Measurements from ENCODE around the gene PROCA1. TPM values are rescaled to one million over a fixed set of nuclear protein-coding genes. Genes with fewer than 3 reads are reported as not detected.

Gene PROCA1
- total RNA-seq, 2 experiments from 2014 or later, result 4.0 to 4.5 TPM

DNA sequence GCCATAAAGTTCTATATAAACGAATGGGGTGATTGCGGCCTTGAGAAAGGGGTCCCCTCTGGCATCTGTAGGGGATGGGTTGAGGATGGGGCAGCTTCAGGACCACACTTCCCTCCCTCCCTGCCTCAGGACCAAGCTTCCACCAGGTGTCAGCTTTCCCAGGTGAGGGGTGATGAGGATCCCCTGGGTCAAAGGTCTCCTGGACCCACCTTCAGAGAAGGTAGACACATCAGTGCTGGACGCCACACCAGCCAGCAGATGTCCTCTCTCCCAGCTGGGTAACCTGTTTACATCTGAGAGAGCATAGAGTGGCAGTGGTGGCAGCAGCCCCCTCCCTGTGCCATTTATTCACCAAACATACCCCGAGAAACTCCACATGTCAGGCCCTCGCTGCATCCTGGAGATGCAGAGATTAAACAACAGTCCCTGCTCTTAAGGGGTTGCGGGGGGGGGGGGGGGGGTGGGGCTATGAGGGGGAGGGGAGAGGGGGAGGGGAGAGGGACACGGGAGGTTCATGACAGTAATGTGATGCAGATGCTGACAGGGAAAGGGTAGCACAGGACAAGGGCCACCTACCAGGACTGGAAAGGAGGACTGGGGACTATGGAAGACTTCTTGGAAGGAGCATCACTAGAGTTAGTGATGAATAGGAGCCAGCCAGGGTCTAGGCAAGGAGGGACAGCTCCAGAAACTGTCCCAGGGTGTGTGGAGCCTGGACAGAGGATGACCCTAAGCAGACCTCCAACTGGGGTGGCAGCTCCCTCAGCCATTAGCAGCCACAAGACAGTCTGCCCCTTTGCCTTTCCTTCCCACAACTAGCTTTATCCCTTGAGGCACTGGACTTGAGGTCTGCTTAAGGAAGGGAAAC, 5.0 kb downstream of the PROCA1 start:
- intact Hi-C loops (cut with DNase I, micrococcal nuclease), result no loop called here
- CTCF ChIA-PET, result no interaction called here
- POLR2A ChIA-PET, result no interaction called here
- DNase-seq (no peak), ATAC-seq (no peak)
- Mint-ChIP-seq H3K9me3 (ENCODE audit: low read depth) (no peaks in the 10 kb centered on the region), H3K36me3 (ENCODE audit: low read depth) (peaks cover 13% of the 10 kb centered on the region), H3K27me3 (no peaks in the 10 kb centered on the region), H3K4me3 (no peak overlapping the region), H3K4me1 (peaks cover 8% of the 10 kb centered on the region), H3K27ac (no peak overlapping the region)

- no peaks in the 10 kb centered on the region for H3K9me3 Mint-ChIP-seq (ENCODE audit: low read depth)
- H3K36me3 Mint-ChIP-seq (ENCODE audit: low read depth), result peaks cover 22% of the 10 kb centered on the region
- no peak for ATAC-seq
- no peak for DNase-seq
- no peak overlapping the region for H3K4me3 Mint-ChIP-seq
- no peaks in the 10 kb centered on the region for H3K27me3 Mint-ChIP-seq
- CTCF ChIA-PET, result interaction anchor here (1.1 kb wide), 1 partner anchor 117 kb away, joined by 3 read pairs; no protein-coding TSS in a partner anchor
- intact Hi-C loops (cut with DNase I, micrococcal nuclease), result no loop called here
- peaks cover 4% of the 10 kb centered on the region for H3K4me1 Mint-ChIP-seq
- H3K27ac Mint-ChIP-seq, result no peak overlapping the region
- POLR2A ChIA-PET, result interaction anchor here (0.6 kb wide), 1 partner anchor 160 kb away, joined by 4 read pairs; no protein-coding TSS in a partner anchor
Measured at GRCh38 chr17:28705728-28706334, 5.9 kb downstream of the PROCA1 start.

DNA sequence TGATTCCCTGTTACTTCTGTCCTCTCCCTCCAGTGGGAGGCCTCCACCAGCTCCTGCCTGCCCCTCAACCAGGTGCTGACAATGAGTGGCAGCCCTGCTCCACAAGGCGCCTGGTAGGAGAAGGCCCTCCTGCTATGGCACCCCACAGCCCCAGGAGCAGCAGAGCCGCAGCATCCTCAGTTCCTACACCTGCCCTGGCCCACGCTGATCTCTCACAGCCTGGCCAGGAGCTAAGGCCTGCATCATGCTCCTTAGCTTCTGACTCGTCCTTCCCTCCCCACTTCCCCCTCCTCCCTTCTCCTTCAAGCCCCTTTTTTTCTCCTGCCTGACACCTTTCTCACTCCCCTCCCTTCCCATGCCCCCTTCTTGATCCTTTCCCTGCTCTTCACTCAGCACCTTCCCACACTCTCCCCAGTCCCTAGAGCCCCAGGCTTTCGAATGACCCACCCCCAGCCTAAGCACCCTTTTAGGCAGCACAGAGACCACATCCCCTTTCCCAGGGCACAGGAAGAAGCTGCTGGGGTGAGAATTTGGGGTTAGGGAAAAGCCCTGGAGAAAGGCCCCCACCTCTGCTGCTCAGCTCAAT, 6.5 kb downstream of the PROCA1 start:
- DNase-seq, result no peak
- H3K36me3 Mint-ChIP-seq (ENCODE audit: low read depth), result peaks cover 28% of the 10 kb centered on the region
- no peaks in the 10 kb centered on the region for H3K9me3 Mint-ChIP-seq (ENCODE audit: low read depth)
- no peak overlapping the region for H3K4me3 Mint-ChIP-seq
- H3K27ac Mint-ChIP-seq, result no peak overlapping the region
- intact Hi-C loops (cut with DNase I, micrococcal nuclease), result no loop called here
- no peaks in the 10 kb centered on the region for H3K27me3 Mint-ChIP-seq
- POLR2A ChIA-PET, result interaction anchor here (0.6 kb wide), 1 partner anchor 159 kb away, joined by 4 read pairs; no protein-coding TSS in a partner anchor
- H3K4me1 Mint-ChIP-seq, result no peaks in the 10 kb centered on the region
- CTCF ChIA-PET, result interaction anchor here (1.1 kb wide), 1 partner anchor 118 kb away, joined by 3 read pairs; no protein-coding TSS in a partner anchor
- ATAC-seq, result no peak

DNA sequence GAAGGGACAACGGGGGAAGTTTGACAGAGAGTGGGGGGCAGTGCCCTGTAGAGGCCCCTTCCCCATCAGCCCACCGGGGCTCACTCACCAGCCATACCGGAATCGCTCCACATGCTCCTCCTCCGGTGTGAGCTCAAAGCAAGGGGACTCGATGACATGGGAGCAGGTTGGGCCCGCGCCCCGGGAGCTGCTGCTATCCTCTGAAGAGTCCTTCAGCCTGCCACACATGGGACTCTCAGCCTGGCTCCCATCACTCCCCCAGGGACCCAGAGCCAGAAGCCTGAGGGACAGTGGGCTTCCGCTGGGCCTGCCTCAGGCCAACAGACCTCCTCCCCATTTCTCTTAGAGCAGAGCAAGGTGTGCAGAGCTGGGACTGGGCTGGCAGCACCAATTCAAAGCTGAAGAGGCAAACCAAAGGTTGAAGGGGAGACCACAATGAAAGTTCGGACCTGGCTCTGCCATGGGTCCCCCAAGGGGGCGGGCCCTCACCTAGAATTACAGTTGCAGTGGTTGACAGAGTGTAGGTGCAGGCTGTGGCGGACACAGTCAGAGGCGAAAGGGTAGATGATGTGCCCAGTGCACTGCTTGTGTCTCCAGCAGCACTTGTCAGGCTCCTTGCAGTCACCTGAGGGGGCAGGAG, 7.3 kb downstream of the PROCA1 start:
- intact Hi-C loops (cut with DNase I, micrococcal nuclease), result no loop called here
- CTCF ChIA-PET, result no interaction called here
- no peak overlapping the region for H3K27ac Mint-ChIP-seq
- ATAC-seq, result no peak
- DNase-seq, result no peak
- no peaks in the 10 kb centered on the region for H3K9me3 Mint-ChIP-seq (ENCODE audit: low read depth)
- H3K36me3 Mint-ChIP-seq (ENCODE audit: low read depth), result peaks cover 36% of the 10 kb centered on the region
- POLR2A ChIA-PET, result no interaction called here
- H3K4me1 Mint-ChIP-seq, result no peaks in the 10 kb centered on the region
- H3K27me3 Mint-ChIP-seq, result no peaks in the 10 kb centered on the region
- H3K4me3 Mint-ChIP-seq, result no peak overlapping the region

DNA sequence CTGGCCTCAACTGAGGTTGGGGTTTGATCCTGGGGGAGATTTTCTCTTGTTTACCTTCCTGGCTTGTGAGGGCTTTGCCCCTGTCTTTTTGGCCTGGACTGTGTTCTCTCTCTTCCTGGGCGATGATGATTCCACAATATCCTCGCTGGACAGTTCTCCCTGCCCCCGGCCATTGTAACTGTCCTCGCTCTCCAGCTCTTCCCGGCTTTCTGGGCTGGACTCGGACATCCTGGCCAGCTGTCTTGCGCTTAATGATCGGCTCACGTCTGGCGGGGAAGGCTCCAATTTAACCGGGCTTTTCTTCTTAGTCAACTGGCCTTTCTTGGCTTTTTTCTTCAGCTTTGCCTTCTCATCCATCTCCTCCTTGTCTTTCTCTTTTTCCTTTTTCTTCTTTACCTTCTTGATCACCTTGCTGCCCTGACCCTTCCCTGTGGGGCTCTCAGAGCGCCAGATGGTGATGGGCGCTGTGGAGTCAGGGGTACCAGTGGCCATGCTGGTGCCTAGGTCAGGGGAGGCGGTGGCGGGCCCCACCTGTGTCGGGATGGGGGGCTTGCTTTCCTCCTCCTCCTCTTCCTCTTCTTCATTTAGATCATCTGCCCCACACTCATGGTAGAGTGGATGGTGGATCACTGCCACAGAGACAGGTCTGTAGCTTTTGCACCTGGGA, 8.0 kb downstream of the PROCA1 start:
- H3K4me1 Mint-ChIP-seq, result no peaks in the 10 kb centered on the region
- H3K9me3 Mint-ChIP-seq (ENCODE audit: low read depth), result no peaks in the 10 kb centered on the region
- peaks cover 40% of the 10 kb centered on the region for H3K36me3 Mint-ChIP-seq (ENCODE audit: low read depth)
- no peaks in the 10 kb centered on the region for H3K27me3 Mint-ChIP-seq
- no peak for ATAC-seq
- H3K27ac Mint-ChIP-seq, result no peak overlapping the region
- H3K4me3 Mint-ChIP-seq, result no peak overlapping the region
- ChIA-PET POLR2A (no interaction called here), CTCF (interaction anchor here (0.6 to 2.1 kb wide), 2 partner anchors 13 to 57 kb away, joined by 3 to 6 read pairs; no protein-coding TSS in a partner anchor)
- intact Hi-C loops (cut with DNase I, micrococcal nuclease), result no loop called here
- DNase-seq, result no peak

- H3K27me3 Mint-ChIP-seq, result no peaks in the 10 kb centered on the region
- H3K4me1 Mint-ChIP-seq, result peaks cover 3% of the 10 kb centered on the region
- ChIA-PET CTCF (interaction anchor here (0.7 to 2.1 kb wide), 5 partner anchors 8 to 56 kb away, joined by 3 to 6 read pairs (median 5); partner anchors contain the start of gene PROCA1), POLR2A (no interaction called here)
- no peaks in the 10 kb centered on the region for H3K9me3 Mint-ChIP-seq (ENCODE audit: low read depth)
- H3K36me3 Mint-ChIP-seq (ENCODE audit: low read depth), result peaks cover 45% of the 10 kb centered on the region
- H3K27ac Mint-ChIP-seq, result no peak overlapping the region
- H3K4me3 Mint-ChIP-seq, result no peak overlapping the region
- DNase-seq (no peak), ATAC-seq (no peak)
- intact Hi-C loops (cut with DNase I, micrococcal nuclease), result no loop called here
Measured at GRCh38 chr17:28702752-28703150, 8.9 kb downstream of the PROCA1 start.

GRCh38 chr17:28702026-28702751, 9.5 kb downstream of the PROCA1 start:
- POLR2A ChIA-PET, result no interaction called here
- DNase-seq (no peak), ATAC-seq (no peak)
- peaks cover 3% of the 10 kb centered on the region for H3K4me1 Mint-ChIP-seq
- H3K27ac Mint-ChIP-seq, result no peak overlapping the region
- H3K4me3 Mint-ChIP-seq, result no peak overlapping the region
- intact Hi-C loops (cut with DNase I, micrococcal nuclease), result no loop called here
- H3K36me3 Mint-ChIP-seq (ENCODE audit: low read depth), result peaks cover 51% of the 10 kb centered on the region
- CTCF ChIA-PET, result interaction anchor here (0.7 to 2.1 kb wide), 7 partner anchors 9 to 58 kb away, joined by 3 to 6 read pairs (median 4); partner anchors contain the start of genes PROCA1 and RPL23A
- H3K9me3 Mint-ChIP-seq (ENCODE audit: low read depth), result no peaks in the 10 kb centered on the region
- H3K27me3 Mint-ChIP-seq, result no peaks in the 10 kb centered on the region

DNA sequence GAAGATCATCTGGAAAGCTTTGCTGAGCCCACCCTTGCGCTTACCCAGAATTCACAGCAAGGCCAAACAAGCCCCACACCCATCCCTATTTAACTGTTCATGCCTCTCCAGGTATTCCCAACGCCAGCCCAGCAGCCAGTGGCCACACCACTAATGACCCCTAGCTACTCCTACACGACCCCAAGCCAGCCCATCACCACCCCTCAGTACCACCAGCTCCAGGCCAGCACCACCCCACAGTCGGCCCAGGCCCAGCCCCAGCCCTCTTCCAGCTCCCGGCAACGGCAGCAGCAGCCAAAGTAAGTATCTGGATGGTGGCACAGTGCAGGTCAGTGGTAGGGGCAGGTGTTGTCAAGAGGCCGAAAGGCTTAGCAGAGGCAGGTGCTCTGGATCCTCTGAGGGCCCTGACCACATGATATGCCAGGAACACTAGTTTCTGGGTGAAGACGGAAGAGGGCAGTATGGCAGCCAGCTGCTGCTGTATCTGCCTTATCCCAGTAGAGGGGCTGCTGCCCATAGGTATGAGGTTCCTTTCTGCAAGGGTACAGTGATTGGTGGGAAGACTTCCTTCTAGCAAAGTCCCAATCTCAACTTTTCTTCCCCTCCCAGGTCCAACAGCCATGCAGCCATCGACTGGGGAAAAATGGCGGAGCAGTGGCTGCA, 10.7 kb downstream of the PROCA1 start:
- Mint-ChIP-seq H3K36me3 (ENCODE audit: low read depth) (peaks cover 56% of the 10 kb centered on the region), H3K9me3 (ENCODE audit: low read depth) (no peaks in the 10 kb centered on the region), H3K27ac (no peak overlapping the region), H3K27me3 (no peaks in the 10 kb centered on the region), H3K4me3 (no peak overlapping the region), H3K4me1 (peaks cover 3% of the 10 kb centered on the region)
- no peak for ATAC-seq
- intact Hi-C loops (cut with DNase I, micrococcal nuclease), result no loop called here
- ChIA-PET POLR2A (interaction anchor here (0.6 kb wide), 1 partner anchor 10 kb away, joined by 3 read pairs; no protein-coding TSS in a partner anchor), CTCF (interaction anchor here (0.5 to 1.2 kb wide), 2 partner anchors 19 to 130 kb away, joined by 3 read pairs; partner anchors contain the start of genes PIGS and RPL23A)
- no peak for DNase-seq

DNA sequence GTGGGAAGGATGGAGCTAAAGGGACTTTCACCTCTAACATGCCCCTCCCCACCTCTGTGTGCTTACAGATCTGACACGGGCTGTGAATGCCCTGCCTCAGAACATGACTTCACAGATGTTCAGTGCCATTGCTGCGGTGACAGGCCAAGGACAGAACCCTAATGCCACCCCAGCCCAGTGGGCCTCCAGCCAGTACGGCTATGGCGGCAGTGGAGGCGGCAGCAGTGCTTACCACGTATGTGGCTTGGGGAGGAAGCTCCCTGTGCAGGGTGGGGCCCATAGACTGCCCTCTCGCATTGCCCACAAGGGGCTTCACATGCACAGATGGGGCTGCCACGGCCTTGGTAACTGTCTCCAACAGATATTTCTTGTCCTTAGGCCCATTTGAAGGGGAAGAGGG, 11.4 kb downstream of the PROCA1 start:
- Mint-ChIP-seq H3K4me1 (peaks cover 3% of the 10 kb centered on the region), H3K36me3 (ENCODE audit: low read depth) (peaks cover 58% of the 10 kb centered on the region), H3K9me3 (ENCODE audit: low read depth) (no peaks in the 10 kb centered on the region), H3K4me3 (no peak overlapping the region), H3K27me3 (no peaks in the 10 kb centered on the region), H3K27ac (no peak overlapping the region)
- POLR2A ChIA-PET, result interaction anchor here (0.6 kb wide), 1 partner anchor 60 kb away, joined by 3 read pairs; no protein-coding TSS in a partner anchor
- ATAC-seq, result no peak
- CTCF ChIA-PET, result interaction anchor here (1.0 kb wide), 1 partner anchor 19 kb away, joined by 5 read pairs; no protein-coding TSS in a partner anchor
- intact Hi-C loops (cut with DNase I, micrococcal nuclease), result no loop called here
- no peak for DNase-seq

Data from activated CD4-positive, alpha-beta T cell treated with anti-CD3 and anti-CD28 coated beads for 36 hours (primary cell).